ENCODE results near the gene PGA5. TPM values are rescaled to one million over a fixed set of nuclear protein-coding genes. Genes with fewer than 3 reads are reported as not detected.

The PGA5 gene
- not detected in 2 replicates for total RNA-seq

DNA sequence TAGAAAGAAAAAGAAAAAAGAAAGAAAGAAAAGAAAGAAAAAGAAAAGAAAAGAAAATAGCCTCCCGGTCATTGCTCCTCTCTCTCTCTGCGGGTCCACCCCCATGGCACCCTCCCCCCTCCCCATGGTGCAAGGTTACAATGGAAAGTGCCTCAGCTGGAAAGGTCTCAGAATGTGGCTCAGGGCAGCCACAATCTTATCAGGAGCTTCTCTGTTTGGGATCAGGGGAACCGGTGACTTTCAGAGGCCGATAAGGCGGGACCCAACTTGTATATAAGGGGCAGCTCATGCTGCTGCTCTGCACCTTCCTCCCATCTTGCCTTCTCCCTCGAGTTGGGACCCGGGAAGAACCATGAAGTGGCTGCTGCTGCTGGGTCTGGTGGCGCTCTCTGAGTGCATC is at the start of gene PGA5:
Gene PGA5 (plus strand): TSS at position 301 of the 400 bp plus-strand sequence. CDS start 52 bp downstream, at position 353.

DNA sequence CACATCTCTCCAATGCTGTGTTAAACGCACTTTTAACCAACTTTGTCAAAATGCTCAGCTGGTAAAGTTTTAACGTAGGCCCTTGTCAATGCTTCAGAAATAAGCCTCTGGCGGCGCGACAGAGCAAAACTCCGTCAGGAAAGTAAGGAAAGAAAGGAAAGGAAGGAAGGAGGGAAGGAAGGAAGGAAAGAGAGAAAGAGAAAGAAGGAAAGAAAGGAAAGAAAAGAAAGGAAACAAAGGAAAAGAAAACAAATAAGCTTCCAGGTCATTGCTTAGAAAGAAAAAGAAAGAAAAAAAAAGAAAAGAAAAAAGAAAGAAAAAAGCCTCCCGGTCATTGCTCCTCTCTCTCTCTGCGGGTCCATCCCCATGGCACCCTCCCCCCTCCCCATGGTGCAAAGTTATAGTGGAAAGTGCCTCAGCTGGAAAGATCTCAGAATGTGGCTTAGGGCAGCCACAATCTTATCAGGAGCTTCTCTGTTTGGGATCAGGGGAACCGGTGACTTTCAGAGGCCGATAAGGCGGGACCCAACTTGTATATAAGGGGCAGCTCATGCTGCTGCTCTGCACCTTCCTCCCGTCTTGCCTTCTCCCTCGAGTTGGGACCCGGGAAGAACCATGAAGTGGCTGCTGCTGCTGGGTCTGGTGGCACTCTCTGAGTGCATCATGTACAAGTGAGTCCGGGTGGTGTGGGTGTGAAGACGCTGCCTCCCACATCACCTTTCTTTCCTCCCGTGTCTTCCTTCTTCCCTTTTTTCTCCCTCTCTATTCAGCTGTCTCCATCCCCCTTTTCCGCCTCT is 37.8 kb upstream of the PGA5 start, which contains the start of gene PGA3:
Gene PGA3 (plus strand): TSS at position 566 of the 797 bp plus-strand sequence. CDS start 50 bp downstream, at position 616.

DNA sequence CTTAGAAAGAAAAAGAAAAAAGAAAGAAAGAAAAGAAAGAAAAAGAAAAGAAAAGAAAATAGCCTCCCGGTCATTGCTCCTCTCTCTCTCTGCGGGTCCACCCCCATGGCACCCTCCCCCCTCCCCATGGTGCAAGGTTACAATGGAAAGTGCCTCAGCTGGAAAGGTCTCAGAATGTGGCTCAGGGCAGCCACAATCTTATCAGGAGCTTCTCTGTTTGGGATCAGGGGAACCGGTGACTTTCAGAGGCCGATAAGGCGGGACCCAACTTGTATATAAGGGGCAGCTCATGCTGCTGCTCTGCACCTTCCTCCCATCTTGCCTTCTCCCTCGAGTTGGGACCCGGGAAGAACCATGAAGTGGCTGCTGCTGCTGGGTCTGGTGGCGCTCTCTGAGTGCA is 18.9 kb upstream of the PGA5 start, which contains the start of gene PGA4:
Gene PGA4 (plus strand): TSS at position 301 of the 400 bp plus-strand sequence. CDS start 54 bp downstream, at position 355.

DNA sequence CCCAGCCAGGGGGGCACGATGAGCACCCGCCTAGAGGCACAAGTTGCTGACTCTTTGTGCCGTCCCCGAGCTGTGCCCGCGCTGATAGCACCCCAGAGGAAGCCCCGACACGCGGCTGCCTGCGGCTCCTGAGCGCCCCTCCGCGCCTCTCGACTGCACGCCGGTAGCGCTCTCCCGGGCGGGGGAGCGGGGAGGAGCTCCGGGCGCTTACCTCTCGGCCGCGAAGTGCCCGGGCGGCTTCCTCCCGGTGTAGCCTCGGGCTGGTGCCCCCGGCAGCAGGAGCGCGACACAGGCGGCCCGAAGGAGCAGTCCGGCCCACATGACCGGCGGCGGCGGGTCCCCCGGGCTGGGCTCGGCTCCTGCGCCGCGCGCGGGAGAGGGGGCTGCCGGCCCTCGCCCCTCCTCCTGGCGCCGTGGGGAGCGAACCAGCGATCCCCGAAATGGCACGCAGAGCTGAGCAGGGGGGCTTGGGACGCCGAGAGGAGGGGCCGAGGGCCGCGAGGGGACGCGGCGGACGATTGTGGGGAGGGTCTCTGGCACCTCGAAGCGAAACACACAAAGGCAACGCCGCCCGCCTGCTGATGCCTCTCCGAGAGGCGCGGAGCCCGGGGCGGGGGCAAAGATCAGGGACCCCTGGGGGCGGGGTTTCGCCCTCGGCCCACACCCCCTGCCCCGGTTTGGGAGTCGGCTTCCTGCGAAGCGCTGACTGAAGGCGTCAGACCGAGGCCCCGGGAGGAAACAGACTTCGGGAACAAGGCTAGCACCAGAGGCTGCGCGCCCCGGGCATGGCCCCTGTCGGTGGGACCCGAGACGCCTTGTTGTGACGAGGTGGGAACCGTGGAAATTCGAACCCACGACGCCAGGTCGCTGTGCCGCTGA is 54.0 kb downstream of the PGA5 start, which contains the start of gene VWCE:
Gene VWCE (minus strand): TSS at position 600 of the 879 bp plus-strand sequence. CDS start 279 bp downstream, at position 321.

Other genes starting within 250 kb of the PGA5 start
- not detected in 2 replicates for gene CD5, start 138.7 kb upstream of the PGA5 start, total RNA-seq
- 16.6 and 17.5 TPM in 2 replicates for gene VPS37C, start 79.7 kb upstream of the PGA5 start, total RNA-seq
- gene PGA3, start 37.7 kb upstream of the PGA5 start, total RNA-seq: 0.39 and 0.54 TPM in 2 replicates
- gene PGA4, start 18.8 kb upstream of the PGA5 start, total RNA-seq: 0.13 and 0.32 TPM in 2 replicates
- gene VWCE, start 54.1 kb downstream of the PGA5 start, total RNA-seq: 0.86 and 1.3 TPM in 2 replicates
- gene DDB1, start 91.9 kb downstream of the PGA5 start, total RNA-seq: 231 and 232 TPM in 2 replicates
- gene TKFC, start 92.1 kb downstream of the PGA5 start, total RNA-seq: 21.8 and 27.8 TPM in 2 replicates
- gene CYB561A3, start 120.7 kb downstream of the PGA5 start, total RNA-seq: 34.0 and 37.1 TPM in 2 replicates
- gene TMEM138, start 121.2 kb downstream of the PGA5 start, total RNA-seq: 22.3 and 31.6 TPM in 2 replicates
- 9.9 and 13.7 TPM in 2 replicates for gene TMEM216, start 151.4 kb downstream of the PGA5 start, total RNA-seq
- gene CPSF7, start 188.8 kb downstream of the PGA5 start, total RNA-seq: 34.3 and 35.8 TPM in 2 replicates
- gene SDHAF2, start 188.9 kb downstream of the PGA5 start, total RNA-seq: 44.9 and 63.3 TPM in 2 replicates